Esophagus squamous epithelium (tissue), 5 donors: Measurements from ENCODE around the gene GTSE1. TPM values are rescaled to one million over a fixed set of nuclear protein-coding genes. Genes with fewer than 3 reads are reported as not detected.
A peak's percentile ranks its signal among the peaks of the same experiment; 100 is the strongest.

Source experiments
- DNase-seq: peaks from one replicate; lab custom pipeline; 2025; lab: John Stamatoyannopoulos, UW
- H3K27ac ChIP-seq, 4 donors: fragments of 200-600 bp; sonication (generic); one replicate each; pipeline ENCODE4 v1.5.1; 2016 to 2019; ENCODE audit warnings: mild to moderate bottlenecking in 1 of 4
- H3K27me3 ChIP-seq, 4 donors: fragments of 200-600 bp; sonication (generic); 1 replicate in 3 of 4; 2 replicates in 1 of 4; pipeline versions ENCODE4 v1.5.1 to v1.6.0; 2017 to 2021; ENCODE audit warnings: antibody characterized with exemption in 1 of 4
- H3K36me3 ChIP-seq, 3 donors: fragments of 200-600 bp; sonication (generic); one replicate each; pipeline ENCODE4 v1.5.1; 2016 to 2019
- H3K4me1 ChIP-seq, 3 donors: fragments of 200-600 bp; sonication (generic); one replicate each; pipeline ENCODE4 v1.5.1; 2017 to 2019
- H3K4me3 ChIP-seq, 4 donors: fragments of 200-600 bp; sonication (generic); 1 replicate in 3 of 4; 2 replicates in 1 of 4; pipeline ENCODE4 v1.5.1; 2016 to 2019; ENCODE audit warnings: mild to moderate bottlenecking in 2 of 4, moderate library complexity in 1 of 4
- H3K9me3 ChIP-seq, 3 donors: fragments of 200-600 bp; sonication (generic); one replicate each; pipeline ENCODE4 v1.5.1; 2016 to 2019
- CTCF ChIP-seq, 6 experiments: fragments of 450-650 bp in 4 of 6; fragments of 200-600 bp in 2 of 6; sonication (generic) in 2 of 6; IDR thresholded peaks; one replicate each; pipeline ENCODE4 v1.5.1; 2016 to 2019; ENCODE audit warnings: antibody characterized with exemption in 6 of 6, mild to moderate bottlenecking in 4 of 6, moderate library complexity in 4 of 6
- POLR2A ChIP-seq, 4 donors: fragments of 450-650 bp; IDR thresholded peaks; one replicate each; pipeline ENCODE4 v1.6.1; 2017; ENCODE audit warnings: antibody characterized with exemption in 4 of 4, mild to moderate bottlenecking in 4 of 4, moderate library complexity in 3 of 4
- WGBS, 2 donors: methylation state at CpG; one replicate each; pipeline ENCODE4 v1.1.5; 2018; 5-methylcytosine and 5-hydroxymethylcytosine counted together
- intact Hi-C: fragments of 100-400 bp; cut with DNase I; formaldehyde crosslinking; loops from one replicate; pipeline ENCODE4 v1.15.0; 2022
- total RNA-seq, 4 donors: library from RNA; depleted of rRNA; stranded (reverse); fragments of >200 nt; gene quantifications; one replicate each; pipeline ENCODE4 v1.1.0, GENCODE V29; 2016
- donor health status: DM: yes; HTN: yes; CAD: no.

GTSE1 gene
- total RNA-seq, 4 donors from 2014 or later, result 1.4 to 8.0 (median 3.4) TPM

- no peaks in the 10 kb centered on the region for H3K27me3 ChIP-seq
- TF ChIP-seq CTCF (IDR thresholded peaks at IDR 0.05) (no peak), POLR2A (IDR thresholded peaks at IDR 0.05) (no peak)
- DNase-seq, result no peak
- WGBS, 2 donors, result 78 to 94% methylated on average over 2 of the region's 2 CpGs
- H3K9me3 ChIP-seq, result peaks cover 0 to 7% (median 0%) of the 10 kb centered on the region in 3 donors
- H3K4me3 ChIP-seq, result no peak overlapping the region
- H3K4me1 ChIP-seq, result peaks cover 14 to 30% (median 16%) of the 10 kb centered on the region in 3 donors
- H3K27ac ChIP-seq, result no peak overlapping the region
- H3K36me3 ChIP-seq, result peaks cover 4 to 39% (median 8%) of the 10 kb centered on the region in 3 donors
- intact Hi-C loops, result no loop called here
Measured at GRCh38 chr22:46294784-46295183, 1.9 kb upstream of the GTSE1 start.

GRCh38 chr22:46295277-46295971 lies 1.2 kb upstream of the GTSE1 start:
- DNase-seq, result no peak
- Histone ChIP-seq H3K36me3 (peaks cover 4 to 33% (median 8%) of the 10 kb centered on the region in 3 donors), H3K4me3 (peak overlapping the region in 3 of 4 donors; percentile 55 to 63 (median 63)), H3K27ac (peak overlapping the region; percentile 84 to 95 (median 88)), H3K4me1 (peaks cover 14 to 30% (median 16%) of the 10 kb centered on the region in 3 donors), H3K27me3 (no peaks in the 10 kb centered on the region), H3K9me3 (peaks cover 0 to 7% (median 0%) of the 10 kb centered on the region in 3 donors)
- TF ChIP-seq POLR2A (IDR thresholded peaks at IDR 0.05) (no peak), CTCF (IDR thresholded peaks at IDR 0.05) (no peak)
- WGBS, 2 donors, result 73 to 76% methylated on average over 4 of the region's 4 CpGs
- intact Hi-C loops, result no loop called here

- DNase-seq, result no peak
Measured at GRCh38 chr22:46297151-46297812, 612 bp downstream of the GTSE1 start.

GRCh38 chr22:46299101-46299500 lies 2.4 kb downstream of the GTSE1 start:
- TF ChIP-seq CTCF (IDR thresholded peaks at IDR 0.05) (no peak), POLR2A (IDR thresholded peaks at IDR 0.05) (no peak)
- intact Hi-C loops, result no loop called here
- no peak for DNase-seq
- Histone ChIP-seq H3K27me3 (no peaks in the 10 kb centered on the region), H3K4me3 (no peak overlapping the region), H3K36me3 (no peaks in the 10 kb centered on the region), H3K27ac (no peak overlapping the region), H3K9me3 (no peaks in the 10 kb centered on the region), H3K4me1 (peaks cover 14 to 27% (median 16%) of the 10 kb centered on the region in 3 donors)
- WGBS, 2 donors, result 89 to 91% methylated on average over 13 of the region's 13 CpGs

More at GRCh38 chr22:46297151-46297812, 612 bp downstream of the GTSE1 start:
- intact Hi-C loops, result no loop called here
- TF ChIP-seq CTCF (IDR thresholded peaks at IDR 0.05) (no peak), POLR2A (IDR thresholded peaks at IDR 0.05) (no peak)
- no peaks in the 10 kb centered on the region for H3K27me3 ChIP-seq
- H3K4me1 ChIP-seq, result peaks cover 14 to 30% (median 16%) of the 10 kb centered on the region in 3 donors
- peaks cover 0 to 1% (median 0%) of the 10 kb centered on the region in 3 donors for H3K9me3 ChIP-seq
- H3K4me3 ChIP-seq, result peak overlapping the region; percentile 55 to 63 (median 60)
- H3K27ac ChIP-seq, result peak overlapping the region in 3 of 4 donors; percentile 84 to 95 (median 88)
- 4 to 16% methylated on average over 6 to 18 of the region's 32 CpGs for WGBS, 2 donors
- H3K36me3 ChIP-seq, result peaks cover 3 to 14% (median 6%) of the 10 kb centered on the region in 3 donors

- intact Hi-C loops, result no loop called here
- Histone ChIP-seq H3K4me3 (no peak overlapping the region), H3K9me3 (no peaks in the 10 kb centered on the region), H3K4me1 (peaks cover 14 to 24% (median 14%) of the 10 kb centered on the region in 3 donors), H3K27me3 (no peaks in the 10 kb centered on the region), H3K27ac (no peak overlapping the region), H3K36me3 (no peaks in the 10 kb centered on the region)
- 91 to 100% methylated on average over 6 to 7 of the region's 7 CpGs for WGBS, 2 donors
- TF ChIP-seq CTCF (IDR thresholded peaks at IDR 0.05) (no peak), POLR2A (IDR thresholded peaks at IDR 0.05) (no peak)
- no peak for DNase-seq
Measured at GRCh38 chr22:46300491-46300890, 3.8 kb downstream of the GTSE1 start.
